ENCODE data around the gene CLSTN3.

Gene CLSTN3

GRCh38 chr12:7151532-7151931 lies 21.4 kb downstream of the CLSTN3 start:
- Histone ChIP-seq H3K9me3 (ENCODE audit: control insufficient read depth, insufficient read depth, low read length) (no peaks in the 10 kb centered on the region), H3K9ac (ENCODE audit: low read depth, low read length) (no peak overlapping the region), H3K4me1 (ENCODE audit: control insufficient read depth, insufficient read depth, low read length) (no peaks in the 10 kb centered on the region), H3K27me3 (ENCODE audit: control insufficient read depth, insufficient read depth, low read length) (no peaks in the 10 kb centered on the region), H3K4me3 (ENCODE audit: low read depth, low read length) (no peak overlapping the region), H3K27ac (ENCODE audit: low read depth, low read length) (no peak overlapping the region), H3K36me3 (ENCODE audit: control insufficient read depth, insufficient read depth, low read length) (peaks cover 22% of the 10 kb centered on the region)

GRCh38 chr12:7152818-7153217 lies 22.6 kb downstream of the CLSTN3 start:
- H3K27me3 ChIP-seq (ENCODE audit: control insufficient read depth, insufficient read depth, low read length): no peaks in the 10 kb centered on the region
- no peak overlapping the region for H3K9ac ChIP-seq (ENCODE audit: low read depth, low read length)
- no peaks in the 10 kb centered on the region for H3K9me3 ChIP-seq (ENCODE audit: control insufficient read depth, insufficient read depth, low read length)
- peaks cover 22% of the 10 kb centered on the region for H3K36me3 ChIP-seq (ENCODE audit: control insufficient read depth, insufficient read depth, low read length)
- H3K27ac ChIP-seq (ENCODE audit: low read depth, low read length): no peak overlapping the region
- H3K4me3 ChIP-seq (ENCODE audit: low read depth, low read length): no peak overlapping the region
- H3K4me1 ChIP-seq (ENCODE audit: control insufficient read depth, insufficient read depth, low read length): no peaks in the 10 kb centered on the region

GRCh38 chr12:7154042-7154441 lies 23.9 kb downstream of the CLSTN3 start:
- H3K27ac ChIP-seq (ENCODE audit: low read depth, low read length): no peak overlapping the region
- no peak overlapping the region for H3K9ac ChIP-seq (ENCODE audit: low read depth, low read length)
- H3K9me3 ChIP-seq (ENCODE audit: control insufficient read depth, insufficient read depth, low read length): no peaks in the 10 kb centered on the region
- H3K4me3 ChIP-seq (ENCODE audit: low read depth, low read length): no peak overlapping the region
- no peaks in the 10 kb centered on the region for H3K27me3 ChIP-seq (ENCODE audit: control insufficient read depth, insufficient read depth, low read length)
- H3K36me3 ChIP-seq (ENCODE audit: control insufficient read depth, insufficient read depth, low read length): peaks cover 19% of the 10 kb centered on the region
- no peaks in the 10 kb centered on the region for H3K4me1 ChIP-seq (ENCODE audit: control insufficient read depth, insufficient read depth, low read length)

- H3K27me3 ChIP-seq (ENCODE audit: control insufficient read depth, insufficient read depth, low read length): no peaks in the 10 kb centered on the region
- peaks cover 17% of the 10 kb centered on the region for H3K36me3 ChIP-seq (ENCODE audit: control insufficient read depth, insufficient read depth, low read length)
- H3K9ac ChIP-seq (ENCODE audit: low read depth, low read length): no peak overlapping the region
- no peaks in the 10 kb centered on the region for H3K4me1 ChIP-seq (ENCODE audit: control insufficient read depth, insufficient read depth, low read length)
- H3K9me3 ChIP-seq (ENCODE audit: control insufficient read depth, insufficient read depth, low read length): no peaks in the 10 kb centered on the region
- H3K4me3 ChIP-seq (ENCODE audit: low read depth, low read length): no peak overlapping the region
- H3K27ac ChIP-seq (ENCODE audit: low read depth, low read length): no peak overlapping the region
Measured at GRCh38 chr12:7154901-7155470, 24.8 kb downstream of the CLSTN3 start.

GRCh38 chr12:7155471-7156034 lies 25.4 kb downstream of the CLSTN3 start:
- no peak overlapping the region for H3K9ac ChIP-seq (ENCODE audit: low read depth, low read length)
- no peak overlapping the region for H3K27ac ChIP-seq (ENCODE audit: low read depth, low read length)
- H3K36me3 ChIP-seq (ENCODE audit: control insufficient read depth, insufficient read depth, low read length): peaks cover 16% of the 10 kb centered on the region

GRCh38 chr12:7156259-7157197 lies 26.4 kb downstream of the CLSTN3 start:
- Histone ChIP-seq H3K27me3 (ENCODE audit: control insufficient read depth, insufficient read depth, low read length) (no peaks in the 10 kb centered on the region), H3K4me3 (ENCODE audit: low read depth, low read length) (no peak overlapping the region), H3K9ac (ENCODE audit: low read depth, low read length) (no peak overlapping the region), H3K9me3 (ENCODE audit: control insufficient read depth, insufficient read depth, low read length) (no peaks in the 10 kb centered on the region), H3K27ac (ENCODE audit: low read depth, low read length) (no peak overlapping the region), H3K36me3 (ENCODE audit: control insufficient read depth, insufficient read depth, low read length) (peaks cover 9% of the 10 kb centered on the region), H3K4me1 (ENCODE audit: control insufficient read depth, insufficient read depth, low read length) (no peaks in the 10 kb centered on the region)

More at GRCh38 chr12:7155471-7156034, 25.4 kb downstream of the CLSTN3 start:
- no peak overlapping the region for H3K4me3 ChIP-seq (ENCODE audit: low read depth, low read length)
- H3K27me3 ChIP-seq (ENCODE audit: control insufficient read depth, insufficient read depth, low read length): no peaks in the 10 kb centered on the region
- no peaks in the 10 kb centered on the region for H3K4me1 ChIP-seq (ENCODE audit: control insufficient read depth, insufficient read depth, low read length)
- no peaks in the 10 kb centered on the region for H3K9me3 ChIP-seq (ENCODE audit: control insufficient read depth, insufficient read depth, low read length)

- no peaks in the 10 kb centered on the region for H3K9me3 ChIP-seq (ENCODE audit: control insufficient read depth, insufficient read depth, low read length)
- H3K9ac ChIP-seq (ENCODE audit: low read depth, low read length): no peak overlapping the region
- H3K4me3 ChIP-seq (ENCODE audit: low read depth, low read length): no peak overlapping the region
- H3K27ac ChIP-seq (ENCODE audit: low read depth, low read length): no peak overlapping the region
- H3K36me3 ChIP-seq (ENCODE audit: control insufficient read depth, insufficient read depth, low read length): peaks cover 9% of the 10 kb centered on the region
- no peaks in the 10 kb centered on the region for H3K4me1 ChIP-seq (ENCODE audit: control insufficient read depth, insufficient read depth, low read length)
- no peaks in the 10 kb centered on the region for H3K27me3 ChIP-seq (ENCODE audit: control insufficient read depth, insufficient read depth, low read length)
Measured at GRCh38 chr12:7157391-7157790, 27.2 kb downstream of the CLSTN3 start.

- H3K9ac ChIP-seq (ENCODE audit: low read depth, low read length): no peak overlapping the region
- no peak overlapping the region for H3K27ac ChIP-seq (ENCODE audit: low read depth, low read length)
- H3K27me3 ChIP-seq (ENCODE audit: control insufficient read depth, insufficient read depth, low read length): no peaks in the 10 kb centered on the region
- no peaks in the 10 kb centered on the region for H3K9me3 ChIP-seq (ENCODE audit: control insufficient read depth, insufficient read depth, low read length)
- H3K36me3 ChIP-seq (ENCODE audit: control insufficient read depth, insufficient read depth, low read length): peaks cover 9% of the 10 kb centered on the region
- no peak overlapping the region for H3K4me3 ChIP-seq (ENCODE audit: low read depth, low read length)
- H3K4me1 ChIP-seq (ENCODE audit: control insufficient read depth, insufficient read depth, low read length): no peaks in the 10 kb centered on the region
Measured at GRCh38 chr12:7158781-7159609, 28.8 kb downstream of the CLSTN3 start.

- no peaks in the 10 kb centered on the region for H3K4me1 ChIP-seq (ENCODE audit: control insufficient read depth, insufficient read depth, low read length)
- peaks cover 5% of the 10 kb centered on the region for H3K36me3 ChIP-seq (ENCODE audit: control insufficient read depth, insufficient read depth, low read length)
- peaks cover 4% of the 10 kb centered on the region for H3K9me3 ChIP-seq (ENCODE audit: control insufficient read depth, insufficient read depth, low read length)
- no peak overlapping the region for H3K4me3 ChIP-seq (ENCODE audit: low read depth, low read length)
- no peak overlapping the region for H3K9ac ChIP-seq (ENCODE audit: low read depth, low read length)
- H3K27ac ChIP-seq (ENCODE audit: low read depth, low read length): no peak overlapping the region
- H3K27me3 ChIP-seq (ENCODE audit: control insufficient read depth, insufficient read depth, low read length): no peaks in the 10 kb centered on the region
Measured at GRCh38 chr12:7160183-7160582, 30.0 kb downstream of the CLSTN3 start.

- Histone ChIP-seq H3K4me3 (ENCODE audit: low read depth, low read length) (no peak overlapping the region), H3K9ac (ENCODE audit: low read depth, low read length) (no peak overlapping the region), H3K27ac (ENCODE audit: low read depth, low read length) (no peak overlapping the region), H3K27me3 (ENCODE audit: control insufficient read depth, insufficient read depth, low read length) (no peaks in the 10 kb centered on the region), H3K9me3 (ENCODE audit: control insufficient read depth, insufficient read depth, low read length) (peaks cover 11% of the 10 kb centered on the region), H3K36me3 (ENCODE audit: control insufficient read depth, insufficient read depth, low read length) (no peaks in the 10 kb centered on the region), H3K4me1 (ENCODE audit: control insufficient read depth, insufficient read depth, low read length) (no peaks in the 10 kb centered on the region)
Measured at GRCh38 chr12:7161327-7161726, 31.2 kb downstream of the CLSTN3 start.

Data from HUES48 (cell line).